HG03280 (cell line): ENCODE data around the gene GPRIN1.
"Not testable (repeated sequence)": the region's sequence is repeated elsewhere in the genome, so short reads cannot be mapped to it uniquely, and the experiment has no call there.

ENCODE experiments used
- ATAC-seq: cut with Tn5 transposase; IDR thresholded peaks from one replicate; pipeline ENCODE4 v1.9.1; 2021; ENCODE audit warnings: mild to moderate bottlenecking, moderate library complexity; ENCODE audit not compliant: unreplicated experiment

GPRIN1 gene

GRCh38 chr5:176599749-176600430 is 10.1 kb downstream of the GPRIN1 start:
- not testable (repeated sequence) for ATAC-seq

GRCh38 chr5:176597417-176598389 is 12.3 kb downstream of the GPRIN1 start:
- no peak for ATAC-seq

DNA sequence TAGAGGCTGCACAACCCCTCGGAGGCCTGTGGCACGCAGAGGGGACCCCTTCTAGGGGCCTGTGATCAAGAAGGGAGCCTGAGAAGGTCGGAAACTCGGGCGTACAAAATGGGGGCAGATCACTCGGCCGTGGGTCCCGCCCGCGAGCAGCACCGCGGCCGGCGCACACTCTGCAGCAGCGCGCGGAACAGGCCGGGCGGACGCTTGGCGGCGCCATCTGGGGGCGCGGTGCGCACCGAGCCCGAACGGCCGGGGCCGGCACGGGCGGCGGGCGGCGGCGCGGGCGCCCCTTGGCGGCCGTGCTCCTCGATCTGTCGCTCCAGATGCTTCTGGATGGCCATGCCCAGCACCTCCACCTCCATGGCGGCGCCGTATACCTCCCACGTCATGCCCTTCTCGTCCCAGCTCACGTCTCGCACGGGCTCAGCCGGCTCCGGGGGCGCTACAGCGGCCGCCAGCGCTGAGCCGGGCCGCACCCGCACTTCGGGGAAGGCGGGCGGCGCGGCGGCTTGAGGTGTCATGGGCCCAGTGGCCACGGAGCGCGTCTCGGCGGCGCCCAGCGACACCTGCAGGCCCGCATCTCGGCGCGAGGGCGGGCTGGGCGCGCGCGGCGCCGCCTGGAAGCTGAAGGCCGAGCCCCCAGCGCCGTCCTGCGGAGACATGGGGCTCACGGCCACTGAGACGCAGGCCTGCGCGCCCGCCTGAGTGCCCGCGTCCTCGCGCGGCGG is 13.1 kb downstream of the GPRIN1 start:
- no peak for ATAC-seq

GRCh38 chr5:176596069-176596644 is 13.8 kb downstream of the GPRIN1 start:
- ATAC-seq, result no peak

- no peak for ATAC-seq
Measured at GRCh38 chr5:176595386-176595943, 14.5 kb downstream of the GPRIN1 start.

GRCh38 chr5:176594554-176594953 is 15.4 kb downstream of the GPRIN1 start:
- ATAC-seq, result no peak

GRCh38 chr5:176593273-176593869 is 16.6 kb downstream of the GPRIN1 start:
- no peak for ATAC-seq

DNA sequence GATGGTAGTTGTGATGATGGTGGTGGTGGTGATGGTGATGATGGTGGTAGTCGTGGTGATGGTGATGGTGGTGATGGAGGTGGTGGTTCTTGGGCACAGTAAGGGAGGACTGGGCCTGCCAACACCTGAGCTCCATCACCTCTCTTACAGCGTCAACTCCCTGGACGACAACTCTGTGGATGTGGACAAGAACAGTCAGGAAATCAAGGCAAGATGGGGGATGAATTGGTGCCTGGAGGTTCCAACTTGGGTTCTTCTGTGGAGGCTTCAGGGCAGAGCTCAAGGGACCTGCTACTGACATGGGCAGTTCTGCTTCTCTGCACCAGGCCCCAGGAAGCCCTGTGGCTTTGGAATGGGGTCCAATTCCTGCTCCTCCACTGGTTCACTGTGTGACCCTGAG is 17.4 kb downstream of the GPRIN1 start:
- ATAC-seq, result no peak

DNA sequence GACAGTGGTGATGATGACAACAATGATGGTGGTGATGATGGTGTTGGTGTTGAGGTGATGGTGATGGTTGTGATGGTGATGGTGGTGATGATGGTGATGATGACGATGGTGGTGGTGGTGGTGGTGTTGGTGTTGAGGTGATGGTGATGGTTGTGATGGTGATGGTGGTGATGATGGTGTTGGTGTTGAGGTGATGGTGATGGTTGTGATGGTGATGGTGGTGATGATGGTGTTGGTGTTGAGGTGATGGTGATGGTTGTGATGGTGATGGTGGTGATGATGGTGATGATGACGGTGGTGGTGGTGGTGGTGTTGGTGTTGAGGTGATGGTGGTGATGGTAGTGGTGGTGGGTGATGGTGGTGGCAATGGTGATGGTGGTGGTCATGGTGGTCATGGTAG is 18.3 kb downstream of the GPRIN1 start:
- not testable (repeated sequence) for ATAC-seq

GRCh38 chr5:176590035-176590717 is 19.8 kb downstream of the GPRIN1 start:
- no peak for ATAC-seq

DNA sequence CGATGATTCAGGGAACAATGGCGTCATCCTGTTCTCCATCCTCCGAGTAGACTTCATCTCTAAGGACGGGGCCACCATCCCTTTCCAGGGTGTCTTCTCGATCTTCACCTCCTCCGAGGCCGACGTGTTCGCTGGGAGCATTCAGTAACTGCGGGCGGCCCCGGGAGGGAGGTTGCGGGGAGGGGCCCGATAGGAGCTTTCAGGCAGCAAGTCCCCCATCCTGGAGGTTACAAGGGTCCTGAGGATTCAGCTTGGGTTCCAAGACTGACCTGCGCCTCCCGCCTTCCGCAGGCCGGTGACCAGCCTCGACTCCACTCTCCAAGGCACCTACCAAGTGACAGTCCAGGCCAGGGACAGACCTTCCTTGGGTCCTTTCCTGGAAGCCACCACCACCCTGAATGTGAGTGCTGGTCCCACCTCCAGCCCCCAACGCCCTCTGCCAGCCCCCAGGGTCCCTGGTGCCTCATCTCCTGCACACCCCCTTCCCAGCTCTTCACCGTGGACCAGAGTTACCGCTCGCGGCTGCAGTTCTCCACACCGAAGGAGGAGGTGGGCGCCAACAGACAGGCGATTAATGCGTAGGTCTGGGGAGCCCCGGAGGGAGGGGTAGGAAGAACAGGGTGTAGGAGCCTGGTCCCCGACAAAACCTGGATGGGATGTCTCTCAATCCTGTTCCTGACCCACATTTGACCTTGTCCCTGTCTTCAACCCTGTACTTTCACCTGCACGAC is 20.8 kb downstream of the GPRIN1 start:
- no peak for ATAC-seq

DNA sequence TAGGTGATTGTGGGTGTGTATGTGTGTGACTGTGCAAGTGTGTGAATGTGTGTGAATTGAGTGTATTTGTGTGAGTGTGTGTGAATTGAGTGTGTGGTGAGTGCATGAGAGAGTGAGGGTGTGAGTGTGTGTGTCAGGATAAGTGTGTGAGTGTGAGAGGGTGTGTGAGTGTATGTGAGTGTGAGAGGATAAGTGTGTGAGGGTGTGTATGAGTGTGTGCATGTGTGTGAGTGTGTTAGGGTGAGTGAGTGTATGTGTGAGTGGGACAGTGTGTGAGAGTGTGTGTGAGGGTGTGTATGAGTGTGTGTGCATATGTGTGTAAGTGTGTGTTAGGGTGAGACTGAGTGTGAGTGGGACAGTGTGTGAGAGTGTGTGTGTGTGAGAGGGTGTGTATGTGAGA is 21.7 kb downstream of the GPRIN1 start:
- ATAC-seq, result no peak

- ATAC-seq, result no peak
Measured at GRCh38 chr5:176587398-176587797, 22.6 kb downstream of the GPRIN1 start.

DNA sequence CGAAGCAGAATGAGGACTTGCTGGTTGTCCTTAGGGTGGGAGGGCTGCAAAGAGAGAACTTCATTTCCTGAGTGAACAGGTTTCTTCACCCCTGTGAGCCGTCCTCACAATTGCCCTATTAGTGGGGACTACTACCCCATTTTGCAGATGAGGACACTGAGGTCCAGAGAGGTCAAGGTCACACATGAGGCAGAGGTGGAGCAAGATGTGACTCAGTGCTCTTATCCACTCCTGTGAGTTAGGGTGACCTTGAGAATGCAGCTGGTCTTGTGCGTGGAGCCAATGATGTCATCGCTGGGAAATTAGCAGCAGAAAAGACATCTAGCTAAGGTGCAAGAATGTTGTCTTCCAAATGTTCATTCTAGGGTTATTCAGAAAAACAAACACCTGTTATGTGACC is 26.9 kb downstream of the GPRIN1 start:
- no peak for ATAC-seq

DNA sequence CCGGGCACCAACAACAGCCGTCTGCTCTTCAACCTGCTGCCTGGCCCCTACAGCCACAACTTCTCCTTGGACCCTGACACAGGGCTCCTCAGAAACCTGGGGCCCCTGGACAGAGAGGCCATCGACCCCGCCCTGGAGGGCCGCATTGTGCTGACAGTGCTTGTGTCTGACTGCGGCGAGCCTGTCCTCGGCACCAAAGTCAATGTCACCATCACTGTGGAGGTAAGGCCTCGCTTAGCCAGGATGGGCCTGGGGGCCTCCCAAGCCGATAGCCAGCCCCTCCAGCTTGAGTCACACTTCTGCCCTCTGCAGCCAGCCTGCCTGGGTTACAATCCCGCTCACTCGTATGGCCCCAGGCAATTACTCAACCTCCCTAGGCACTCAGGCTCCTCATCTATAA is 28.6 kb downstream of the GPRIN1 start:
- no peak for ATAC-seq

DNA sequence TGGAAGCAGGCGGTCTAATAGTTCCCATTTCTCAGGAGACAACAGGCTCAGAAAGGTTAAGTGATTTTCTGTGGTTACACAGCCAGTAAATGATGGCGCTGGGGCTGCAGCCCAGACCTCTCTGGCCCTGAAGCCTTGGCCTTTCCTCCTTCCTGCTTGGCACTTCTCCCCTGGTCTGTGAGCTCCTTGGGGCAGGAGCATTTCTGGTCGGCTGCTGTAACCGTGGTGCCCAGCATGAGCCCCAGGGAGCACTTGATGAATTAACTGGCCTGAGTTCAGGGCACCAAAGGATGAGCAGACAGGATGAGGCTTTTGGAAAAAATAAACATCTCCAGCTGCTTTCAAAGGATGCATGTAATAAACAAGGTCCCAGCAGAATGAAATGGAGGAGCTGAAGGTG is 30.6 kb downstream of the GPRIN1 start:
- ATAC-seq, result no peak

GRCh38 chr5:176578391-176578808 is 31.6 kb downstream of the GPRIN1 start:
- ATAC-seq, result no peak

DNA sequence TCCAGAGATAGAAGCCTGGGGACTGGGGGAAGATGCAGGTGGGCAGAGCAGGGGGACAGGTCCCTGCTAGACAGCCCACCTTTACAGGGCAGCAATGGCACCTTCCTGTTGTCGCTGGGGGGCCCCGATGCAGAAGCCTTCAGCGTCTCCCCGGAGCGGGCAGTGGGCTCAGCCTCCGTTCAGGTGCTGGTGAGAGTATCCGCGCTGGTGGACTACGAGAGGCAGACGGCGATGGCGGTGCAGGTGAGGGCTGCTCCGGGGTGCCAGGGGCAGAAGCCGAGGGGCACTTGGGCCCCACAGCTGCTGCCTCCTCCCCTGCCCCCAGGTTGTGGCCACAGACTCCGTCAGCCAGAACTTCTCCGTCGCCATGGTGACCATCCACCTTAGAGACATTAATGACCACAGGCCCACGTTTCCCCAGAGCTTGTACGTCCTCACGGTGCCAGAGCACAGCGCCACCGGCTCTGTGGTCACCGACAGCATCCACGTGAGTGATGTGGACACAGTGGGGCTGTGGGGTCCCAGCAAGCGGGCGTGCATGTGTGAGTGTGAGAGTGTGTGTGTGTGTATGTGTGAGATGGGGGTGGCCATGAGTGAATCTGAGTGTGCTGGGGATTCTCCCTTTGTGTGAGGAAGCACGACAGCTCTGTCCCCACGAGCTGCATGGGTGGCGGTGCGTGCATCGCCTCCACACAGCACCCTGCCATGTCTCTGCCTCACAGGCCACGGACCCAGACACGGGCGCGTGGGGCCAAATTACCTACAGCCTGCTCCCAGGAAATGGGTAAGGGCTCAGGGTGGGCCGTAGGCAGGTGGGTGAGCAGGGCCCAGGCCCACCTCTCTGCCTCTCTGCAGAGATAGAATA is 32.4 kb downstream of the GPRIN1 start:
- no peak for ATAC-seq
